ENCODE measurements around the gene RBFOX1. TPM values are rescaled to one million over a fixed set of nuclear protein-coding genes. Genes with fewer than 3 reads are reported as not detected.

The RBFOX1 gene
- total RNA-seq, 1 donor = not detected

GRCh38 chr16:7366993-7367880 is 34.6 kb downstream of the RBFOX1 start:
- no peaks in the 10 kb centered on the region for H3K4me1 ChIP-seq (ENCODE audit: insufficient read depth, low read length)
- H4K20me1 ChIP-seq (ENCODE audit: insufficient read depth, low read length) = no peaks in the 10 kb centered on the region
- H3K4me2 ChIP-seq (ENCODE audit: insufficient read depth, low read length) = no peak overlapping the region
- no peak overlapping the region for H3K4me3 ChIP-seq (ENCODE audit: insufficient read depth, low read length)
- H3K27me3 ChIP-seq (ENCODE audit: insufficient read depth, low read length) = no peaks in the 10 kb centered on the region
- no peaks in the 10 kb centered on the region for H3K36me3 ChIP-seq (ENCODE audit: insufficient read depth, low read length)
- no peak for DNase-seq (ENCODE audit: insufficient read length, low spot score, missing footprints)
- H3K27ac ChIP-seq (ENCODE audit: low read depth, low read length) = no peak overlapping the region
- no peaks in the 10 kb centered on the region for H3K79me2 ChIP-seq (ENCODE audit: insufficient read depth, low read length)
- no peak overlapping the region for H2AFZ ChIP-seq (ENCODE audit: low read length)
- TF ChIP-seq CTCF (IDR thresholded peaks at IDR 0.05; ENCODE audit: extremely low read depth, low read depth, low read length) = no peak
- peaks cover 3% of the 10 kb centered on the region for H3K9me3 ChIP-seq (ENCODE audit: low read depth, low read length)

GRCh38 chr16:7369204-7369603 is 36.6 kb downstream of the RBFOX1 start:
- no peak overlapping the region for H3K4me2 ChIP-seq (ENCODE audit: insufficient read depth, low read length)
- H3K9me3 ChIP-seq (ENCODE audit: low read depth, low read length) = peaks cover 6% of the 10 kb centered on the region
- no peaks in the 10 kb centered on the region for H4K20me1 ChIP-seq (ENCODE audit: insufficient read depth, low read length)
- no peak for DNase-seq (ENCODE audit: insufficient read length, low spot score, missing footprints)
- TF ChIP-seq CTCF (IDR thresholded peaks at IDR 0.05; ENCODE audit: extremely low read depth, low read depth, low read length) = no peak
- H3K79me2 ChIP-seq (ENCODE audit: insufficient read depth, low read length) = no peaks in the 10 kb centered on the region
- H2AFZ ChIP-seq (ENCODE audit: low read length) = no peak overlapping the region
- no peak overlapping the region for H3K27ac ChIP-seq (ENCODE audit: low read depth, low read length)
- H3K4me3 ChIP-seq (ENCODE audit: insufficient read depth, low read length) = no peak overlapping the region
- no peaks in the 10 kb centered on the region for H3K4me1 ChIP-seq (ENCODE audit: insufficient read depth, low read length)
- no peaks in the 10 kb centered on the region for H3K36me3 ChIP-seq (ENCODE audit: insufficient read depth, low read length)
- H3K27me3 ChIP-seq (ENCODE audit: insufficient read depth, low read length) = no peaks in the 10 kb centered on the region

GRCh38 chr16:7372095-7372494 is 39.5 kb downstream of the RBFOX1 start:
- Histone ChIP-seq H3K27me3 (ENCODE audit: insufficient read depth, low read length) (no peaks in the 10 kb centered on the region), H3K4me3 (ENCODE audit: insufficient read depth, low read length) (no peak overlapping the region), H4K20me1 (ENCODE audit: insufficient read depth, low read length) (no peaks in the 10 kb centered on the region), H3K27ac (ENCODE audit: low read depth, low read length) (no peak overlapping the region), H3K4me2 (ENCODE audit: insufficient read depth, low read length) (no peak overlapping the region), H3K4me1 (ENCODE audit: insufficient read depth, low read length) (no peaks in the 10 kb centered on the region), H2AFZ (ENCODE audit: low read length) (no peak overlapping the region), H3K36me3 (ENCODE audit: insufficient read depth, low read length) (no peaks in the 10 kb centered on the region), H3K9me3 (ENCODE audit: low read depth, low read length) (peaks cover 6% of the 10 kb centered on the region), H3K79me2 (ENCODE audit: insufficient read depth, low read length) (no peaks in the 10 kb centered on the region)
- DNase-seq (ENCODE audit: insufficient read length, low spot score, missing footprints) = no peak
- TF ChIP-seq CTCF (IDR thresholded peaks at IDR 0.05; ENCODE audit: extremely low read depth, low read depth, low read length) = no peak

- Histone ChIP-seq H4K20me1 (ENCODE audit: insufficient read depth, low read length) (no peaks in the 10 kb centered on the region), H3K27me3 (ENCODE audit: insufficient read depth, low read length) (no peaks in the 10 kb centered on the region), H3K4me3 (ENCODE audit: insufficient read depth, low read length) (no peak overlapping the region), H3K9me3 (ENCODE audit: low read depth, low read length) (peaks cover 8% of the 10 kb centered on the region), H3K79me2 (ENCODE audit: insufficient read depth, low read length) (no peaks in the 10 kb centered on the region), H2AFZ (ENCODE audit: low read length) (no peak overlapping the region), H3K36me3 (ENCODE audit: insufficient read depth, low read length) (no peaks in the 10 kb centered on the region), H3K4me1 (ENCODE audit: insufficient read depth, low read length) (no peaks in the 10 kb centered on the region), H3K27ac (ENCODE audit: low read depth, low read length) (no peak overlapping the region), H3K4me2 (ENCODE audit: insufficient read depth, low read length) (no peak overlapping the region)
- DNase-seq (ENCODE audit: insufficient read length, low spot score, missing footprints) = no peak
- no peak for TF ChIP-seq CTCF (IDR thresholded peaks at IDR 0.05; ENCODE audit: extremely low read depth, low read depth, low read length)
These were observed 41.1 kb downstream of the RBFOX1 start for GRCh38 chr16:7373776-7374175.
